Hepatocyte (in vitro differentiated cells): ENCODE results near the gene SLC26A3. TPM values are rescaled to one million over a fixed set of nuclear protein-coding genes. Genes with fewer than 3 reads are reported as not detected.

Experiments used
- DNase-seq: peaks from one replicate; pipeline ENCODE4 v3.0.0-alpha.2; 2016; ENCODE audit warnings: low spot score
- H2AFZ ChIP-seq: fragments of 200-600 bp; sonication (generic); 2 replicates; pipeline ENCODE4 v1.6.0; 2016; ENCODE audit warnings: antibody characterized with exemption, mild to moderate bottlenecking
- H3K27ac ChIP-seq: fragments of 200-600 bp; sonication (generic); 2 replicates; pipeline ENCODE4 v1.5.1; 2016; ENCODE audit warnings: mild to moderate bottlenecking
- H3K27me3 ChIP-seq: fragments of 200-600 bp; sonication (generic); 2 replicates; pipeline ENCODE4 v1.6.1; 2016
- H3K36me3 ChIP-seq: fragments of 200-600 bp; sonication (generic); replicated peaks from 2 replicates; pipeline ENCODE4 v1.5.1; 2016; ENCODE audit warnings: low read depth; ENCODE audit not compliant: insufficient read depth
- H3K4me1 ChIP-seq: fragments of 200-600 bp; sonication (generic); 2 replicates; pipeline ENCODE4 v1.5.1; 2016; ENCODE audit warnings: mild to moderate bottlenecking, moderate library complexity; ENCODE audit not compliant: insufficient read depth
- H3K4me2 ChIP-seq: fragments of 200-600 bp; sonication (generic); 2 replicates; pipeline ENCODE4 v1.6.0; 2016
- H3K4me3 ChIP-seq: fragments of 200-600 bp; sonication (generic); 2 replicates; pipeline ENCODE4 v1.5.1; 2016; ENCODE audit warnings: mild to moderate bottlenecking
- H3K79me2 ChIP-seq: fragments of 200-600 bp; sonication (generic); 2 replicates; pipeline ENCODE4 v1.6.0; 2017; ENCODE audit warnings: mild to moderate bottlenecking
- H3K9me2 ChIP-seq: fragments of 200-600 bp; sonication (generic); replicated peaks from 2 replicates; pipeline ENCODE4 v1.6.0; 2017; ENCODE audit warnings: mild to moderate bottlenecking; ENCODE audit not compliant: insufficient read depth
- H3K9me3 ChIP-seq: fragments of 200-600 bp; sonication (generic); 2 replicates; pipeline ENCODE4 v1.5.1; 2016; ENCODE audit warnings: low read depth, mild to moderate bottlenecking
- H4K20me1 ChIP-seq: fragments of 200-600 bp; sonication (generic); 2 replicates; pipeline ENCODE4 v1.6.0; 2016; ENCODE audit warnings: mild to moderate bottlenecking; ENCODE audit not compliant: insufficient read depth, poor library complexity, severe bottlenecking
- CTCF ChIP-seq: fragments of 200-600 bp; sonication (generic); IDR thresholded peaks from 2 replicates; pipeline ENCODE4 v1.5.1; 2016; ENCODE audit warnings: antibody characterized with exemption, mild to moderate bottlenecking; ENCODE audit not compliant: poor library complexity
- EZH2 ChIP-seq: fragments of 200-600 bp; sonication (generic); IDR thresholded peaks from 2 replicates; pipeline ENCODE4 v1.6.1; 2016; ENCODE audit warnings: antibody characterized with exemption, mild to moderate bottlenecking, borderline replicate concordance
- EZH2phosphoT487 ChIP-seq: fragments of 200-600 bp; sonication (generic); IDR thresholded peaks from one replicate; pipeline ENCODE4 v1.6.1; 2018; ENCODE audit warnings: antibody characterized with exemption, mild to moderate bottlenecking, low read depth, moderate library complexity; ENCODE audit not compliant: unreplicated experiment, severe bottlenecking
- WGBS: methylation state at CpG from one replicate; pipeline ENCODE4 v1.1.6; 2016; ENCODE audit warnings: low lambda C conversion rate; ENCODE audit errors: missing lambda C conversion rate; 5-methylcytosine and 5-hydroxymethylcytosine counted together
- polyA plus RNA-seq: library from polyadenylated mRNA; unstranded; fragments of >200 nt; fragmentation: Nextera tagmentation; extraction: Ambion mirVana; gene quantifications from 2 replicates; pipeline ENCODE4 v1.2.1, GENCODE V29; 2016
- total RNA-seq: library from RNA; depleted of rRNA; stranded (reverse); fragments of >200 nt; gene quantifications from 2 replicates; pipeline ENCODE4 v1.2.3, GENCODE V29; 2014

SLC26A3 gene
- total and polyA plus RNA-seq, 2 experiments from 2014 or later, result 8.1 to 18.1 TPM

- DNase-seq, result no peak
- H3K4me1 ChIP-seq, result peaks cover 5% of the 10 kb centered on the region
- H3K79me2 ChIP-seq, result no peaks in the 10 kb centered on the region
- H2AFZ ChIP-seq, result no peak overlapping the region
- H3K4me2 ChIP-seq, result no peak overlapping the region
- no peak for TF ChIP-seq EZH2phosphoT487
- TF ChIP-seq EZH2, result no peak
- TF ChIP-seq CTCF, result no peak
- no peaks in the 10 kb centered on the region for H4K20me1 ChIP-seq
- 91% methylated on average over 4 of the region's 4 CpGs for WGBS
- H3K27me3 ChIP-seq, result no peaks in the 10 kb centered on the region
- H3K4me3 ChIP-seq, result no peak overlapping the region
- H3K36me3 ChIP-seq, result no peaks in the 10 kb centered on the region
- H3K9me2 ChIP-seq, result no peaks in the 10 kb centered on the region
- H3K9me3 ChIP-seq, result no peaks in the 10 kb centered on the region
- H3K27ac ChIP-seq, result peak overlapping the region; percentile 39
Observed at GRCh38 chr7:107778283-107778682, 24.7 kb downstream of the SLC26A3 start.

GRCh38 chr7:107777702-107778101 lies 25.3 kb downstream of the SLC26A3 start:
- H3K79me2 ChIP-seq, result no peaks in the 10 kb centered on the region
- 77% methylated on average over 3 of the region's 3 CpGs for WGBS
- no peak for TF ChIP-seq EZH2
- no peak for TF ChIP-seq EZH2phosphoT487
- no peak for TF ChIP-seq CTCF
- no peak overlapping the region for H3K27ac ChIP-seq
- H3K9me3 ChIP-seq, result no peaks in the 10 kb centered on the region
- H3K27me3 ChIP-seq, result no peaks in the 10 kb centered on the region
- no peaks in the 10 kb centered on the region for H3K9me2 ChIP-seq
- H2AFZ ChIP-seq, result no peak overlapping the region
- DNase-seq, result no peak
- no peaks in the 10 kb centered on the region for H4K20me1 ChIP-seq
- peaks cover 5% of the 10 kb centered on the region for H3K4me1 ChIP-seq
- no peaks in the 10 kb centered on the region for H3K36me3 ChIP-seq
- H3K4me3 ChIP-seq, result no peak overlapping the region
- no peak overlapping the region for H3K4me2 ChIP-seq

GRCh38 chr7:107773027-107773426 lies 30.0 kb downstream of the SLC26A3 start:
- Histone ChIP-seq H3K27me3 (no peaks in the 10 kb centered on the region), H3K79me2 (no peaks in the 10 kb centered on the region), H3K4me1 (no peaks in the 10 kb centered on the region), H4K20me1 (no peaks in the 10 kb centered on the region), H3K27ac (no peak overlapping the region), H3K9me2 (no peaks in the 10 kb centered on the region), H3K4me2 (no peak overlapping the region), H2AFZ (no peak overlapping the region), H3K36me3 (no peaks in the 10 kb centered on the region), H3K4me3 (no peak overlapping the region), H3K9me3 (no peaks in the 10 kb centered on the region)
- DNase-seq, result no peak
- WGBS, result 71% methylated on average over 2 of the region's 2 CpGs
- TF ChIP-seq CTCF (no peak), EZH2phosphoT487 (no peak), EZH2 (no peak)

- no peak for TF ChIP-seq CTCF
- TF ChIP-seq EZH2, result no peak
- TF ChIP-seq EZH2phosphoT487, result no peak
- Histone ChIP-seq H3K9me3 (no peaks in the 10 kb centered on the region), H4K20me1 (no peaks in the 10 kb centered on the region), H3K4me3 (no peak overlapping the region), H3K4me2 (no peak overlapping the region), H2AFZ (no peak overlapping the region), H3K9me2 (no peaks in the 10 kb centered on the region), H3K27me3 (no peaks in the 10 kb centered on the region), H3K79me2 (no peaks in the 10 kb centered on the region), H3K27ac (no peak overlapping the region), H3K4me1 (no peaks in the 10 kb centered on the region), H3K36me3 (no peaks in the 10 kb centered on the region)
- DNase-seq, result no peak
- WGBS, result 55% methylated on average over 1 of the region's 1 CpG
Observed at GRCh38 chr7:107768263-107768662, 34.8 kb downstream of the SLC26A3 start.
